ENCODE measurements around the gene RPL10L. TPM values are rescaled to one million over a fixed set of nuclear protein-coding genes. Genes with fewer than 3 reads are reported as not detected.

The RPL10L gene
- total and polyA plus RNA-seq, 2 of the 8 experiments (the other 6 are each of a cell fraction or from before 2014, with no cell fraction given), result not detected

GRCh38 chr14:46663382-46663781, 11.8 kb upstream of the RPL10L start (continued):
- TF ChIP-seq ATF3 (IDR thresholded peaks at IDR 0.05; ENCODE audit: insufficient read depth, low read depth, low read length) (no peak), POU5F1 (IDR thresholded peaks at IDR 0.05; ENCODE audit: low read depth, low read length) (no peak), BACH1 (IDR thresholded peaks at IDR 0.05; ENCODE audit: low read length) (no peak), SP1 (IDR thresholded peaks at IDR 0.05; ENCODE audit: low read depth, low read length) (no peak), ZNF274 (IDR thresholded peaks at IDR 0.05; ENCODE audit: borderline replicate concordance, extremely low read depth, low read length) (no peak), SAP30 (IDR thresholded peaks at IDR 0.05; ENCODE audit: insufficient read depth, insufficient replicate concordance, low read length) (no peak), POLR2A (IDR thresholded peaks at IDR 0.05; ENCODE audit: control extremely low read depth in 1 of 2, low read depth in 2 of 2, low read length in 2 of 2) (no peak), KDM1A (IDR thresholded peaks at IDR 0.05; ENCODE audit: borderline replicate concordance, low read length) (no peak)

Data from H1 (cell line).